Measurements from ENCODE around the gene RAB20.
"Not testable (repeated sequence)": the region's sequence is repeated elsewhere in the genome, so short reads cannot be mapped to it uniquely, and the experiment has no call there.

The RAB20 gene, protein sequence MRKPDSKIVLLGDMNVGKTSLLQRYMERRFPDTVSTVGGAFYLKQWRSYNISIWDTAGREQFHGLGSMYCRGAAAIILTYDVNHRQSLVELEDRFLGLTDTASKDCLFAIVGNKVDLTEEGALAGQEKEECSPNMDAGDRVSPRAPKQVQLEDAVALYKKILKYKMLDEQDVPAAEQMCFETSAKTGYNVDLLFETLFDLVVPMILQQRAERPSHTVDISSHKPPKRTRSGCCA

GRCh38 chr13:110561344-110562035, at the start of gene RAB20:
Gene RAB20, minus strand, starts transcription at chr13:110561722. Its CDS starts 203 bp downstream, at chr13:110561519.
- DNase-seq (ENCODE audit: low read depth in 2 of 2) = peak; percentile 39 to 44

DNA sequence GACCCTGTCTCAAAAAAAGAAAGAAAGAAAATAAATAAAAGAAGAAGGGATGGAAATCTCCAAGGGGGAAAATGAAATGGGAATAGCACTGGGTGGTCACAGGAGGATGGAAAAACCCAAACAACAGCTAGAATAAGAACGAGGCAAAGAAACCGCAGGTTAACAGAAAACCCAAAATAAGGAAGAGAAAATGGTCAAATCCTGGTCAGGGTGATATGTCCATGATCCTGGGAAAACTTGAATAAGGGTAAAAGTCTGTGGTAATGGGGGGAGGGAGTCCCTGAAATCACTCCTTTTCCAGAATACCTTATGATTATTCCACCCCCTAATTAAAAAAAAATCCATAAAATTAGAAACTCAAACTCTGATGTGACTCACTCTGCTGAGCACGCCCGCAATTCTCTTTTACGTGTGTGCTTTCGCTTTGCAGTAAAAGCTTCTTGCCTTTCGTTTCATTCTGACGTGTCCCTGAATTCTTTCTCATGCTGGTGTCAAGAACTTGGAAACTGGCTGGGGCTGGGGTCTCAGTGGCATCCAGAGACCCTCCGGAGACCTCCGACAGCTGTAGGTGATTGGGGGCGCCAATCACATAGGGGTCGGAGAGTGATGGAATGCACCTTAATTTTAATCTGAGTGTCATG, 49.6 kb upstream of the RAB20 start:
- DNase-seq (ENCODE audit: low read depth in 2 of 2) = no peak

GRCh38 chr13:110607675-110608224, 46.2 kb upstream of the RAB20 start:
- DNase-seq (ENCODE audit: low read depth in 2 of 2) = no peak

DNA sequence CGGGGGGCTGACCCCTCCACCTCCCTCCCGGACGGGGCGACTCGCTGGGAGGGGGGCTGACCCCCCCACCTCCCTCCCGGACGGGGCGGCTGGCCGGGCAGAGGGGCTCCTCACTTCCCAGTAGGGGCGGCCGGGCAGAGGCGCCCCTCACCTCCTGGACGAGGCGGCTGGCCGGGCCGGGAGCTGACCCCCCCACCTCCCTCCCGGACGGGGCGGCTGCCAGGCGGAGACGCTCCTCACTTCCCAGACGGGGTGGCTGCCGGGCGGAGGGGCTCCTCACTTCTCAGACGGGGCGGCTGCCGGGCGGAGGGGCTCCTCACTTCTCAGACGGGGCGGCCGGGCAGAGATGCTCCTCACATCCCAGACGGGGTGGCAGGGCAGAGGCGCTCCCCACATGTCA, 44.8 kb upstream of the RAB20 start:
- DNase-seq (ENCODE audit: low read depth in 2 of 2) = not testable (repeated sequence)

DNA sequence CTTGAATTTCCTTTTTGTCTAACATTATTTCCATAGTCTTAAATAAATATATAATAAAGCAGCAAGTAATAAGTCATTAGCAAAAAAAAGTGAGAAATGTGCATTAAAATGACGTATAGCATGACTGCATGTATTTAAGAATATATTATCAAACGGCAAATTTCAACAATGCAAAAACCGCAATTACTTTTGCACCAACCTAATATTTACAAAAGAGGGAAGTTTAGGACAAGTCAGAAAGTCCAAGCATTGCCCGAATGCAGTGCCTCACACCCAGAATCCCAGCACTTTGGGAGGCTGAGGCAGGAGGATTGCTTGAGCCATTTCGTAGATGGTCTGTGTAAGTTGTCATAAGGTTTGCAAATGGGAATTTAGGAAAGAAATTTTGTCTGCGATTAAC, 43.6 kb upstream of the RAB20 start:
- DNase-seq (ENCODE audit: low read depth in 2 of 2) = no peak

GRCh38 chr13:110600980-110601379, 39.5 kb upstream of the RAB20 start:
- no peak for DNase-seq (ENCODE audit: low read depth in 2 of 2)

GRCh38 chr13:110600261-110600819, 38.8 kb upstream of the RAB20 start:
- DNase-seq (ENCODE audit: low read depth in 2 of 2) = no peak

DNA sequence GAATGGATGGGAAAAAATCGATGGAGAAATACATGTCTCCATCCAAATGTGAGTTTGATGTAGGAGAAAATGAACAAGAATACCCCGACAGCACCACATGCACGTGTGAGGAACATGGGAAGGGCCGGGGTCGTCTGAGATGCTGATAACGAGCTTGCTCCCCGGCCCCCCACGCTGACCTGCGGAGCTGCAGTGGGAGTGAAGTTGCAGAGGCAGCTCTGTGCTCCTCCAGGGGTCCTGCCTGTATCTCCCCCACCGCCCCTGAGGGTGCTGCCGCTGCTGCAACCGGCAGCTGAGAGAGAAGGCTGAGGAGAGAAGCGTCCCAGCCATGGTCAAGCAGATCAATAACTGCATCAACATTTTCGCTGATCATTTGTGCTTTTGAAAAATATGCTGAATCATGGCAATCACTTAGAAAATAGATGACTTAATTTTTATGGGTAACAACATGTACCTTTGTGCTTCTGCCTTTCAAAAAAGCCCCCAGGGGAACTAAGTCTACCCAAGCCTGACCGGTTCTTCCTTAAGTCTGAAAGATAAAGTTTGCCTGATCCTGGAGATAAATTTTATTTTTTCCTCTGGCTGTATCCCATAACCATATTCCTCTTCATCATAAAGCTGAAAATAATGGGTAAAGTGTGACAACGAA, 35.6 kb upstream of the RAB20 start:
- DNase-seq (ENCODE audit: low read depth in 2 of 2) = no peak

DNA sequence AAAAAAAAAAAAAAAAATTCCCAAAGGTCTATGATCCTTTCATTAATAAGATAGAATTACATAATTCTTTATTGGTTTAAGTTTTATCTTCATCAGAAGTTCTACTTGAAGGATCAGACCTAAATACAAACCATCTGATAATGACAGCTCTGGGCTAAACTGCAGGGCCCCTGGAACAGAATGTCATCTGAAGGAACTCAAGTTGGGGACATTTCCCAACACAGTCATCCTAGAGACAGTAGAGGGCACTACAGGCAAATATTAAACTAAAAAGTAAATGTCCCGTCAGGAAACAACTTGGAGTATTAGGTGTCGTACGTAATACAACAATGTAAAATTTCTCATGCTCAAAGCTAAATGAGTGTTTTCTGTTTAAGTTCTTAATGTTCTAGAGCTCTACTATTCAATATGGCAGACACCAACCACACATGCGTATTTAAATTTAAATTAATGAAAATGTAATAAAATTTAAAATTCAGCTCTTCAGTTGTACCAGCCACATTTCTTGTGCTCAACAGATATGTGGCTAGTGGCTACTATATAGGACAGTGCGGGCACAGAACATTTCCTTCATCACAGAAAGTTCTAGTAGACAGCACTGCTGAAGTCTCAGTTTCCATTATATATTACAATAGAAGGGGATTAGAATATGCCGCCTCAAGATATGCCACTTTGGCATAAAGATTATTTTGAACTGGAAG, 32.1 kb upstream of the RAB20 start:
- DNase-seq (ENCODE audit: low read depth in 2 of 2) = no peak

DNA sequence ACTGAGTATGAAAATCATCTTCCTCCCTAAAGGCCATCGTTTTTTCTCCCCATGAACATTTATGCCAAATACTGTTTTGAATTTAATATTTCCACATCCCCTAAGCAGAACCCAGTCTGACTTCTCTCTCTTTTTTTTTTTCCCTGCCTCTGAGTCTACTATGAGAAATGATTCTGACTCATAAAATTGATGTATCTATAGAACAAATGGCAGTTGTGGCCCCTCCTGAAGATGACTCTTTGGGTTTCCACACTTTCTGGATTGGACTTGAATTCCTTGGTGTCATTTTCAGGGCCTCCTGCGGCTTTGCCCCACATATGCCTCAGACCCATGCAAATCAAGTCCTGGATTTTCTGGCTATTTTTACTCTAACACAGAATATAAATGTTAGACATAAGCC, 31.1 kb upstream of the RAB20 start:
- DNase-seq (ENCODE audit: low read depth in 2 of 2) = peak; percentile 43 to 45

- DNase-seq (ENCODE audit: low read depth in 2 of 2) = no peak
Observed at GRCh38 chr13:110590577-110590976, 29.1 kb upstream of the RAB20 start.

DNA sequence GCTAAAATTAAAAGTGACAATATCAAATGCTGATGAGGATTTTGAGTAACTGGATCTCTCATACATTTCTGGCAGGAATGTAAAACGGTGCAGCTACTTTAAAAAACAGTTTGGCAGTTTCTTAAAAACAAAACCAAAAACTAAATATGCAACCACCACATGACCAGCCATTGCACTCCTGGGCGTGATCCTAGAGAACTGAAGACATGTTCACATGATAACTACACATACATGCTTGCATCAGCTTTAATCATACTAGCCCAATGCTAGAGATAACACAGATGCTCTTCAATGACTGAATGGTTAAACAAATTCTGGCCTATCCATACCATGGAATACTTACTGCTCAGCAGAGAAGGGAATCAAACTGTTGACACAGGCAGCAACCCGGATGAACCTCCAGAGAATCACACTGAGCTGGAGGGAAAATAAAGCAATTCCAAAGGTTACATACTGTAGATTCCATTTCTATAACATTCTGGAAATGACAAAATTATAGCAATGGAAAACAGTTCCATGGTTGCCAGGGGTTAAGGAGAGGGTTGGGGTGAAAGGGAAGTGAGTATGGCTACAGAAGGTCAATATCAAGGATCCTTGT, 28.4 kb upstream of the RAB20 start:
- no peak for DNase-seq (ENCODE audit: low read depth in 2 of 2)

DNA sequence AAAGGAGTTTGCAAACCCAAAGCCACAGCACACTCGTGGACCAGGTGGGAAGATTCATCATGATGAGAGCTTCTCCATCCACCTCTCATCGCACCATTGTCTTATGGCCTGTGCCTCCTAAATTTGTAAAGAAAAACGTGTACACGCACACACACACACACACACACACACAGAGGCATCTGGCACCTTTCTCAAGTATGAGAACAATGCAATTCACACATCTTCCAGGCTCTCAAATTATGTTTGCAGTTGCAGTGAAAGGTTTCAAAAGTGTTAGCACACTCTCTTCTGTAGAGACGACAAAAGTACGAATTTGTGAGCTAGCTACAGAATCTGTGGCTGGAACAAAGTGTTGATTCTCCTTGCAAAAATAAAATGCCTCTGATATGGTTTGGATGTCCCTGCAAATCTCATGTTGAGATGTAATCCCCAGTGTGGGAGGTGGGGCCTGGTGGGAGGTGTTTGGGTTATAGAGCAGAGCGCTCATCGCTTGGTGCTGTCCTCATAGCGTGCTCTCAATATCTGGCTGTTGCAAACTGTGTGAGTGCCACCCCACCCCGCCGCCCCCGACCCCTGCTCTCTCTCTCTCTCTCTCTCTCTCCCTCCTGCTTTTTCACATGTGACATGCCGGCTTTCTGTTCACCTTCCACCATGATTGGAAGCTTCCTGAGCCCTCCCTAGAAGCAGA, 21.8 kb upstream of the RAB20 start:
- DNase-seq (ENCODE audit: low read depth in 2 of 2) = no peak

GRCh38 chr13:110582421-110582954, 21.0 kb upstream of the RAB20 start:
- no peak for DNase-seq (ENCODE audit: low read depth in 2 of 2)

GRCh38 chr13:110581506-110582185, 20.1 kb upstream of the RAB20 start:
- no peak for DNase-seq (ENCODE audit: low read depth in 2 of 2)

GRCh38 chr13:110580800-110581199, 19.3 kb upstream of the RAB20 start:
- no peak for DNase-seq (ENCODE audit: low read depth in 2 of 2)

DNA sequence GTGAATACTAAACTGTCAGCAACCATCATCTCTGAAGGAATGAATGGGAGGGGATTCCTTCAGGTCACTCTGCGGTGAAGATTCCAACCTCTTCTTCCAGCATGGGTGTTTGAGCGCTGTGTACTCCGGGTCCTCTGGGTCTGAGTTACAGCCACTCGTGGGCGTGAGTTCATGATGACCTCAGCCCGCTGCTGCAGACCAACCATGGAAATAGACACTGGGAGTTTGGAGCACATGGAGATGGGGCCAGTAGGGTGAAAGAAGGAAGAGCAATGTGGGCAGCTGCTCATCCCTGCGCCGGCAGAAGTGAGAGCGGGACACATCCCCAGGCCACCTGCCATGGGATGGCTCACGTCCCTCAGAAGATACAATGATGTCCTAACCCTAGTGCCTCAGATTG, 16.8 kb upstream of the RAB20 start:
- no peak for DNase-seq (ENCODE audit: low read depth in 2 of 2)

DNA sequence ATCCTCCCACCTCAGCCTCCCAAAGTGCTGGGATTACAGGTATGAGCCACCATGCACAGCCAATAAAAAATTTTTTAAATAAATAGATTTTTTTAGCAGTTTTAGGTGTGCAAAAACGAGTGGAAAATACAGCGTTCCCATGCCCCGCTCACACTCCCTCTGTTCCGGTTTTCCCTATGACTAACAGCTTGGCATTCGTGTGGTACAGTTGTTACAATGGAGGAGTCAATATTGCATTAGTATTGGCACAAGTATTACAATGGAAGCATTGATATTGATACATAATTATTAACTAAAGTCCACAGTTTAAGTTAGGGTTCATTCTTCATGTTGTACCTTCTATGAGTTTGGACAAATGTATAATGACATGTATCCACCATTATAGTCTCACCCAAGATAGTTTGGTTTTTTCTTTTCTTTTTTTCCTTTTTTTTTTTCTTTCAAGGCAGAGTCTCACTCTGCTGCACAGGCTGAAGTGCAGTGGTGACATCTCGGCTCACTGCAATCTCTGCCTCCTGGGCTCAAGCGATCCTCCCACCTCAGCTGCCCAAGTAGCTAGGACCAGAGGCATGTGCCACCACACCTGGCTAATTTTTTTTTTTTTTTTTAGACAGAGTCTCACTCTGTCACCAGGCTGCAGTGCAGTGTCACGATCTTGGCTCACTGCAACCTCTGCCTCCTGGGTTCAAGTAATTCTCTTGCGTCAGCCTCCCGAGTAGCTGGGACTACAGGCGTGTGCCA, 15.4 kb upstream of the RAB20 start:
- DNase-seq (ENCODE audit: low read depth in 2 of 2) = no peak

DNA sequence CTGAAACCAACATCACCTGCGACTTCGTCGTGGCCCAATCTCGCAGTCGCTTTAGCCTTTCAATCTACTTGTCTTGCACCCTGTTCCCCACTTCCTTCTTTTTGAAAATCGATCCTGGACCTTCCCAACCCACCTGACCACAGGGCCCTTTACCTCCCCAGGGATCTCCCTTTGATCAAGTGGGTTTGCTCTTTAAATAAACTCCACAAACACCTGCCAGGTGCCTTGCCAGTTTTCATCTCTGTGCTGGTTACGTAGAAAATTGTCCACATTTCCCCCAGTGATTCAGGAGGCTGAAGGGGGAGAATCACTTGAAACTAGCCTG, 14.5 kb upstream of the RAB20 start:
- DNase-seq (ENCODE audit: low read depth in 2 of 2) = no peak

All from fibroblast of skin of left biceps (primary cell).